Fibroblast of villous mesenchyme (primary cell): ENCODE results near the gene NFE2L1. TPM values are rescaled to one million over a fixed set of nuclear protein-coding genes. Genes with fewer than 3 reads are reported as not detected.
"Not testable (repeated sequence)": the region's sequence is repeated elsewhere in the genome, so short reads cannot be mapped to it uniquely, and the experiment has no call there.

Source experiments
- DNase-seq: peaks from one replicate; pipeline ENCODE4 v3.0.0-alpha.2; 2010; ENCODE audit warnings: low read depth
- H3K4me3 ChIP-seq: 2 replicates; pipeline ENCODE4 v1.5.1; 2011; ENCODE audit warnings: low read depth, mild to moderate bottlenecking, low read length
- CTCF ChIP-seq: IDR thresholded peaks from 2 replicates; pipeline ENCODE4 v1.5.1; 2012; ENCODE audit warnings: low read depth, mild to moderate bottlenecking, low read length; ENCODE audit not compliant: insufficient read depth
- total RNA-seq: library from RNA; depleted of rRNA; stranded (reverse); fragments of >200 nt; gene quantifications from 2 replicates; pipeline ENCODE4 v1.2.3, GENCODE V29; 2012

The NFE2L1 gene
- total RNA-seq, 1 donor: 110 TPM

- H3K4me3 ChIP-seq: no peak overlapping the region
- TF ChIP-seq CTCF: peak; percentile 63
- peak; percentile 58 for DNase-seq
These were observed 20.4 kb downstream of the NFE2L1 start for GRCh38 chr17:48068491-48068961.

GRCh38 chr17:48070195-48070594, 22.0 kb downstream of the NFE2L1 start:
- no peak for TF ChIP-seq CTCF
- H3K4me3 ChIP-seq: no peak overlapping the region
- DNase-seq: no peak

- H3K4me3 ChIP-seq: no peak overlapping the region
- no peak for TF ChIP-seq CTCF
- DNase-seq: no peak
These were observed 23.5 kb downstream of the NFE2L1 start for GRCh38 chr17:48071654-48072053.

- DNase-seq, H3K4me3 ChIP-seq: not testable (repeated sequence)
These were observed 24.7 kb downstream of the NFE2L1 start for GRCh38 chr17:48072811-48073210.

- H3K4me3 ChIP-seq, DNase-seq: not testable (repeated sequence)
These were observed 25.5 kb downstream of the NFE2L1 start for GRCh38 chr17:48073566-48074094.

GRCh38 chr17:48074322-48075081, 26.3 kb downstream of the NFE2L1 start:
- H3K4me3 ChIP-seq: no peak overlapping the region
- DNase-seq: peak; percentile 84
- TF ChIP-seq CTCF: peak; percentile 75

- DNase-seq, H3K4me3 ChIP-seq: not testable (repeated sequence)
These were observed 29.0 kb downstream of the NFE2L1 start for GRCh38 chr17:48077152-48077551.

GRCh38 chr17:48081858-48082257, 33.7 kb downstream of the NFE2L1 start:
- no peak overlapping the region for H3K4me3 ChIP-seq
- TF ChIP-seq CTCF: no peak
- DNase-seq: no peak
